H1 (cell line): ENCODE data around the gene TLCD5. TPM values are rescaled to one million over a fixed set of nuclear protein-coding genes. Genes with fewer than 3 reads are reported as not detected.

ENCODE experiments used
- CTCF ChIA-PET: fragments of 300-600 bp; sonication (Branson Sonifier 250); formaldehyde crosslinking; loops from one replicate; lab custom pipeline; 2021; ENCODE audit not compliant: partially characterized antibody; lab: Charles Lee
- POLR2A ChIA-PET: fragments of 300-600 bp; sonication (Branson Sonifier 250); formaldehyde crosslinking; loops from one replicate; lab custom pipeline; 2021; ENCODE audit warnings: inconsistent platforms; ENCODE audit not compliant: partially characterized antibody; lab: Charles Lee
- DNase-seq, 2 experiments: peaks; one replicate each; pipeline versions ENCODE4 v3.0.0 to v3.0.0-alpha.2; 2010 to 2022; ENCODE audit warnings: low spot score in 2 of 2, low read depth in 1 of 2, mixed read lengths in 1 of 2
- FAIRE-seq: peaks from 2 replicates; lab custom pipeline; 2011; peaks lifted over from hg19 to GRCh38; lab: Jason Lieb, UNC
- H2AFZ ChIP-seq: 2 replicates; pipeline ENCODE4 v1.8.1; 2012; ENCODE audit warnings: low read length, inconsistent platforms
- H2AK5ac ChIP-seq: 2 replicates; pipeline ENCODE4 v1.6.1; 2013; ENCODE audit warnings: low read depth, low read length
- H2BK120ac ChIP-seq: replicated peaks from 2 replicates; pipeline ENCODE3; 2013; ENCODE audit warnings: low read depth, low read length, inconsistent platforms
- H2BK12ac ChIP-seq: 2 replicates; pipeline ENCODE4 v1.6.1; 2013; ENCODE audit warnings: low read depth, low read length
- H2BK15ac ChIP-seq: 2 replicates; pipeline ENCODE4 v1.6.1; 2013; ENCODE audit warnings: low read length
- H2BK20ac ChIP-seq: 2 replicates; pipeline ENCODE4 v1.6.1; 2013; ENCODE audit warnings: low read length
- H2BK5ac ChIP-seq: 2 replicates; pipeline ENCODE4 v1.6.1; 2013; ENCODE audit warnings: low read depth, low read length
- H3K14ac ChIP-seq: 2 replicates; pipeline ENCODE4 v1.6.1; 2013; ENCODE audit warnings: inconsistent platforms; ENCODE audit not compliant: insufficient read length
- H3K18ac ChIP-seq: 2 replicates; pipeline ENCODE4 v1.6.1; 2013; ENCODE audit warnings: low read length; ENCODE audit errors: extremely low read depth
- H3K23ac ChIP-seq: 2 replicates; pipeline ENCODE4 v1.6.1; 2013; ENCODE audit warnings: inconsistent platforms; ENCODE audit not compliant: insufficient read length
- H3K23me2 ChIP-seq: 2 replicates; pipeline ENCODE4 v1.6.1; 2013; ENCODE audit warnings: low read depth, low read length
- H3K27ac ChIP-seq: 2 replicates; pipeline ENCODE4 v1.6.1; 2011; ENCODE audit warnings: low read depth, low read length, inconsistent platforms
- H3K27me3 ChIP-seq, 4 experiments: replicated peaks in 1 of 4; 1 replicate in 1 of 4; 2 replicates in 3 of 4; pipeline versions ENCODE4 v1.6.1 to v1.8.1; 2011 to 2013; ENCODE audit warnings: low read length in 3 of 4, mild to moderate bottlenecking in 3 of 4, inconsistent platforms in 2 of 4, mixed read lengths in 2 of 4, moderate library complexity in 1 of 4; ENCODE audit not compliant: control insufficient read depth in 3 of 4, insufficient read depth in 3 of 4; ENCODE audit errors: extremely low read depth in 1 of 4
- H3K36me3 ChIP-seq, 4 experiments: 2 replicates each; pipeline versions ENCODE4 v1.6.1 to v1.8.1; 2011 to 2013; ENCODE audit warnings: mild to moderate bottlenecking in 4 of 4, low read length in 3 of 4, moderate library complexity in 2 of 4, control low read depth in 1 of 4, inconsistent platforms in 1 of 4; ENCODE audit not compliant: insufficient read depth in 4 of 4, control insufficient read depth in 2 of 4
- H3K4ac ChIP-seq: replicated peaks from 2 replicates; pipeline ENCODE3; 2013; ENCODE audit warnings: low read length, low read depth, mixed read lengths, inconsistent platforms; ENCODE audit not compliant: insufficient read length
- H3K4me1 ChIP-seq, 4 experiments: replicated peaks in 1 of 4; 1 replicate in 1 of 4; 2 replicates in 3 of 4; pipeline versions ENCODE4 v1.6.1 to v1.8.1; 2011 to 2013; ENCODE audit warnings: low read length in 3 of 4, inconsistent platforms in 2 of 4, mixed read lengths in 1 of 4; ENCODE audit not compliant: insufficient read depth in 4 of 4, control insufficient read depth in 3 of 4
- H3K4me2 ChIP-seq, 2 experiments: 2 replicates each; pipeline versions ENCODE4 v1.6.1 to v1.8.1; 2011 to 2013; ENCODE audit warnings: low read depth in 2 of 2, low read length in 2 of 2, control low read depth in 1 of 2, inconsistent platforms in 1 of 2, mild to moderate bottlenecking in 1 of 2; ENCODE audit not compliant: insufficient read depth in 1 of 2
- H3K4me3 ChIP-seq, 4 experiments: fragments of 200-600, 300-600 bp in 1 of 4; sonication (generic), shearing (Covaris generic), sonication (Bioruptor Twin) in 1 of 4; 2 replicates each; pipeline versions ENCODE4 v1.5.1 to v1.8.1; 2011 to 2016; ENCODE audit warnings: low read length in 4 of 4, low read depth in 3 of 4, control low read depth in 2 of 4, inconsistent platforms in 2 of 4, mild to moderate bottlenecking in 2 of 4, mixed read lengths in 1 of 4, moderate library complexity in 1 of 4; ENCODE audit not compliant: insufficient read depth in 2 of 4; ENCODE audit errors: extremely low read depth in 1 of 4
- H3K56ac ChIP-seq: replicated peaks from 2 replicates; pipeline ENCODE3; 2013; ENCODE audit warnings: low read depth, mild to moderate bottlenecking, mixed read lengths, low read length, inconsistent platforms; ENCODE audit not compliant: insufficient read length
- H3K79me1 ChIP-seq: 2 replicates; pipeline ENCODE4 v1.6.1; 2013; ENCODE audit warnings: low read depth, low read length, control low read depth
- H3K79me2 ChIP-seq, 2 experiments: 2 replicates each; pipeline versions ENCODE4 v1.6.1 to v1.8.1; 2012 to 2013; ENCODE audit warnings: low read length in 2 of 2, mild to moderate bottlenecking in 2 of 2, inconsistent platforms in 1 of 2; ENCODE audit not compliant: insufficient read depth in 2 of 2, control insufficient read depth in 1 of 2
- H3K9ac ChIP-seq, 4 experiments: replicated peaks in 1 of 4; 1 replicate in 1 of 4; 2 replicates in 3 of 4; pipeline versions ENCODE4 v1.6.1 to v1.8.1; 2011 to 2013; ENCODE audit warnings: low read depth in 3 of 4, low read length in 3 of 4, control low read depth in 2 of 4, mild to moderate bottlenecking in 2 of 4, moderate library complexity in 2 of 4, inconsistent platforms in 1 of 4; ENCODE audit errors: extremely low read depth in 1 of 4
- H3K9me3 ChIP-seq, 2 experiments: 2 replicates each; pipeline versions ENCODE4 v1.6.1 to v1.8.1; 2012 to 2013; ENCODE audit warnings: mild to moderate bottlenecking in 2 of 2, moderate library complexity in 2 of 2, control low read depth in 1 of 2, inconsistent platforms in 1 of 2, low read depth in 1 of 2, low read length in 1 of 2, mixed read lengths in 1 of 2; ENCODE audit not compliant: insufficient read depth in 2 of 2
- H4K20me1 ChIP-seq, 2 experiments: replicated peaks in 1 of 2; 2 replicates each; pipeline versions ENCODE3 to v1.8.1; 2011 to 2013; ENCODE audit warnings: inconsistent platforms in 2 of 2, low read length in 2 of 2, mild to moderate bottlenecking in 1 of 2; ENCODE audit not compliant: insufficient read depth in 2 of 2, control insufficient read depth in 1 of 2
- H4K5ac ChIP-seq: 2 replicates; pipeline ENCODE4 v1.6.1; 2013; ENCODE audit warnings: low read length, low read depth, mixed read lengths, inconsistent platforms; ENCODE audit not compliant: insufficient read length
- H4K8ac ChIP-seq: 2 replicates; pipeline ENCODE4 v1.8.0; 2013; ENCODE audit warnings: mild to moderate bottlenecking, moderate library complexity, low read length, inconsistent platforms; ENCODE audit not compliant: insufficient read depth; ENCODE audit errors: extremely low read depth
- H4K91ac ChIP-seq: replicated peaks from 2 replicates; pipeline ENCODE3; 2013; ENCODE audit warnings: low read length, mixed read lengths, inconsistent platforms; ENCODE audit not compliant: insufficient read length
- CBX5 ChIP-seq: fragments of 300-800, 300-1000 bp; sonication (generic); IDR thresholded peaks from 2 replicates; pipeline ENCODE4 v1.7.1; 2016; ENCODE audit warnings: antibody characterized with exemption, low read length, low read depth
- CHD1 ChIP-seq: IDR thresholded peaks from 2 replicates; pipeline ENCODE4 v1.6.1; 2012; ENCODE audit warnings: low read depth, low read length, improper control_type of control experiment
- FOSL1 ChIP-seq: IDR thresholded peaks from 2 replicates; pipeline ENCODE4 v1.6.1; 2011; ENCODE audit warnings: mild to moderate bottlenecking, low read depth, low read length, moderate library complexity; ENCODE audit not compliant: insufficient read depth
- JUND ChIP-seq: IDR thresholded peaks from 2 replicates; pipeline ENCODE4 v1.6.1; 2011; ENCODE audit warnings: mild to moderate bottlenecking, improper control_type of control experiment, low read length
- WGBS, 2 experiments: shearing (Covaris generic) in 1 of 2; methylation state at CpG; one replicate each; pipeline versions ENCODE4 v1.1.6 to v1.1.7; 2013 to 2015; ENCODE audit warnings: low lambda C conversion rate in 2 of 2, mixed read lengths in 2 of 2, inconsistent platforms in 1 of 2, low coverage in 1 of 2, missing lambda C conversion rate in 1 of 2; ENCODE audit not compliant: insufficient replicate concordance in 2 of 2, insufficient coverage in 1 of 2, insufficient read length in 1 of 2; ENCODE audit errors: extremely low coverage in 1 of 2, missing lambda C conversion rate in 1 of 2; 5-methylcytosine and 5-hydroxymethylcytosine counted together
- polyA plus RNA-seq, 7 experiments: library from polyadenylated mRNA; depleted of rRNA in 3 of 7; stranded (reverse) in 5 of 7; unstranded in 2 of 7; fragments of >200 nt in 5 of 7; fragments of 200-250 nt in 2 of 7; gene quantifications; 1 replicate in 5 of 7; 2 replicates in 1 of 7; 4 replicates in 1 of 7; pipeline versions ENCODE4 v1.2.1 to v1.2.3, GENCODE V29; 2011 to 2013; ENCODE audit warnings: missing spikeins in 2 of 7, mixed read lengths in 2 of 7
- total RNA-seq: library from RNA; stranded (reverse); fragmentation: NEBNext Ultra II Directional; extraction: Animal tissue kit (Norgen Biotek cat#: 25700); gene quantifications from 2 replicates; pipeline ENCODE4 v1.2.1, GENCODE V29; 2021
- TF ChIP-seq, protein P1 (sequence below): IDR thresholded peaks from 2 replicates; pipeline ENCODE4 v1.6.1; 2012; ENCODE audit warnings: inconsistent platforms

The TLCD5 gene
- total and polyA plus RNA-seq, 2 of the 8 experiments (the other 6 are each of a cell fraction or from before 2014, with no cell fraction given), result 9.5 to 10.1 TPM

- 0 out of 2 replicates have a peak, but pooled peaks have one; percentile 35 for TF ChIP-seq FOSL1
- no peak for TF ChIP-seq JUND
- no peak for TF ChIP-seq CHD1
- TF ChIP-seq, protein P1, sequence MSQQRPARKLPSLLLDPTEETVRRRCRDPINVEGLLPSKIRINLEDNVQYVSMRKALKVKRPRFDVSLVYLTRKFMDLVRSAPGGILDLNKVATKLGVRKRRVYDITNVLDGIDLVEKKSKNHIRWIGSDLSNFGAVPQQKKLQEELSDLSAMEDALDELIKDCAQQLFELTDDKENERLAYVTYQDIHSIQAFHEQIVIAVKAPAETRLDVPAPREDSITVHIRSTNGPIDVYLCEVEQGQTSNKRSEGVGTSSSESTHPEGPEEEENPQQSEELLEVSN, result no peak
- no peak for TF ChIP-seq CBX5
- Histone ChIP-seq H3K4me3 (no peak overlapping the region), H3K23ac (no peak overlapping the region), H3K14ac (no peak overlapping the region), H3K56ac (no peak overlapping the region), H3K4me2 (no peak overlapping the region), H2BK20ac (no peak overlapping the region), H3K18ac (no peak overlapping the region), H2AK5ac (no peak overlapping the region), H2BK12ac (no peak overlapping the region), H3K36me3 (no peaks in the 10 kb centered on the region), H2AFZ (0 out of 2 replicates have a peak overlapping the region, but pooled peaks have one; percentile 18), H2BK120ac (no peak overlapping the region), H3K9ac (no peak overlapping the region), H2BK5ac (no peak overlapping the region), H2BK15ac (no peak overlapping the region), H3K27me3 (no peaks in the 10 kb centered on the region), H4K5ac (no peak overlapping the region), H3K4ac (no peak overlapping the region), H3K27ac (no peak overlapping the region), H3K79me1 (no peaks in the 10 kb centered on the region), H3K79me2 (no peaks in the 10 kb centered on the region), H3K9me3 (no peaks in the 10 kb centered on the region), H4K20me1 (no peaks in the 10 kb centered on the region), H3K23me2 (0 out of 2 replicates have a peak, but pooled peaks cover 2% of the 10 kb centered on the region), H4K8ac (no peak overlapping the region), H4K91ac (no peak overlapping the region), H3K4me1 (peaks cover 0 to 5% (median 0%) of the 10 kb centered on the region in 4 experiments; a peak in 3 of 7 replicates)
- POLR2A ChIA-PET, result no interaction called here
- CTCF ChIA-PET, result interaction anchor here (0.8 to 4.7 kb wide), 9 partner anchors 17 to 111 kb away, joined by 3 to 27 read pairs (median 5); no protein-coding TSS in a partner anchor
- no peak for DNase-seq
- FAIRE-seq, result no peak
- 100% methylated on average over 2 of the region's 2 CpGs; no CpG with 5 or more reads in 1 of the 2 experiments for WGBS, 2 experiments
These were observed 42.0 kb upstream of the TLCD5 start for GRCh38 chr11:120283124-120283523.
